Thymus (tissue), 11 donors: ENCODE measurements around the gene TMCC2. TPM values are rescaled to one million over a fixed set of nuclear protein-coding genes. Genes with fewer than 3 reads are reported as not detected.
A peak's percentile ranks its signal among the peaks of the same experiment; 100 is the strongest.

Experiments
- DNase-seq, 9 donors: peaks; one replicate each; pipeline ENCODE4 v3.0.0-alpha.2; 2013; ENCODE audit warnings: low spot score in 9 of 9, low read depth in 6 of 9, missing footprints in 1 of 9
- H3K27ac ChIP-seq, 2 donors: one replicate each; pipeline ENCODE4 v1.5.1; 2013; ENCODE audit warnings: control low read depth in 1 of 2, low read depth in 1 of 2, low read length in 1 of 2, mild to moderate bottlenecking in 1 of 2, moderate library complexity in 1 of 2
- H3K27me3 ChIP-seq, 2 donors: one replicate each; pipeline ENCODE4 v1.5.1; 2013; ENCODE audit warnings: low read length in 1 of 2; ENCODE audit not compliant: control insufficient read depth in 2 of 2, insufficient read depth in 1 of 2
- H3K36me3 ChIP-seq, 2 donors: one replicate each; pipeline ENCODE4 v1.5.1; 2013; ENCODE audit warnings: low read length in 1 of 2, mild to moderate bottlenecking in 1 of 2, moderate library complexity in 1 of 2; ENCODE audit not compliant: control insufficient read depth in 2 of 2, insufficient read depth in 2 of 2
- H3K4me1 ChIP-seq, 2 donors: one replicate each; pipeline ENCODE4 v1.5.1; 2013; ENCODE audit warnings: low read length in 2 of 2; ENCODE audit not compliant: control insufficient read depth in 2 of 2, insufficient read depth in 2 of 2
- H3K4me3 ChIP-seq, 2 donors: one replicate each; pipeline ENCODE4 v1.5.1; 2013; ENCODE audit warnings: low read length in 2 of 2, control low read depth in 1 of 2, mild to moderate bottlenecking in 1 of 2
- H3K9me3 ChIP-seq, 2 donors: one replicate each; pipeline ENCODE4 v1.5.1; 2013; ENCODE audit warnings: low read length in 1 of 2, mild to moderate bottlenecking in 1 of 2; ENCODE audit not compliant: control insufficient read depth in 2 of 2, insufficient read depth in 1 of 2
- WGBS: extraction: QIAGEN DNeasy Blood & Tissue Kit; methylation state at CpG from one replicate; pipeline ENCODE4 v1.1.7; 2013; 5-methylcytosine and 5-hydroxymethylcytosine counted together
- polyA plus RNA-seq: library from polyadenylated mRNA; stranded (reverse); fragments of 200-250 nt; gene quantifications from one replicate; pipeline ENCODE4 v1.2.3, GENCODE V29; 2013
- total RNA-seq: library from RNA; stranded (reverse); fragments of 120-200 nt; gene quantifications from one replicate; pipeline ENCODE4 v1.2.4, GENCODE V29; 2013
- donor health status: healthy.

Gene TMCC2
- total and polyA plus RNA-seq, 2 donors: 3.7 to 5.1 TPM

DNA sequence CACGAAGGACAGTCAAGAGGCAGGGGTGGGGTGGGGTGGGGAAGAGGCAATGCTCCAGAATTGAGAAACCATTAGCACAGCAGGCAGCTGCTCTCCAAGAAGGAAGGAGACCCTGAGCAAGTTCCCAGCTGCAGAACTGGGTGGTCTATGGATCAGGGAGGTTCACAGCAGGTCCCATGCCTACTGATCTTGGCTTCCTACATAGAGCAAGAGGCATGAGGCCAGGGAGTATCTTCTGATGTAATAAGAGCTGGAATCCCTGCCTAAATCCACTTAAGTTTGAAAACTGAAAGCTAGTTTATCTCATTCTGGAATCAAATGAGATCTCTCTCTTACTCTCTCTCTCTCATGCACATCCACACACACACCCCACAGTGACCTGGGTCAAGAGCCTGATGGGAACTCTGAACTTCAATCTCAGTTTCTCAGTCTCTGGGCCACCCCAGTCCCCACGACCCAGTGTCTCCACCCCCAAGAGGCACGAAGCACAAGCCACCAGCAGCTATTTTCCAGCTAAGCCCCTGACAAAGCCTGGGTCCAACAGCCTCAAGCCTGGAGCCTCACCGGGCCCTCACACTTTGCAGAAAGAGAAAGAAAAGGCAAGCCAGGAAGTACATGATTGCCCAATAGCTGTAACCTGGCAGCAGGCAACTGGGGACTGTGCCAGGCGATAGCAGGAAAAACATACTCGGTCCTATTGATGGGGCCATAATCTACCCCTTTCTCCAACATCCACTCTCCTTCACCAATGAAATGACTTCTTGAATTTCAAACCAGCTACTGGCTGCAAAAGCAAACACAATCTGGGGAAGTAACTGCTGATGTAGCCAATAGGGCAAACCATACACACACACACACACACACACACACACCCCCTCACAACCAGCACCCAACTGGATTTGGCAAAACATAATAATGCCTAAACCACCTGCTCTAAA, 91.6 kb downstream of the TMCC2 start:
- Histone ChIP-seq H3K36me3 (no peaks in the 10 kb centered on the region), H3K27ac (peak overlapping the region in 1 of 2 donors; percentile 17), H3K4me3 (peak overlapping the region; percentile 10 to 19), H3K27me3 (peaks cover 2 to 72% of the 10 kb centered on the region in 2 donors), H3K4me1 (peaks cover 8 to 34% of the 10 kb centered on the region in 2 donors), H3K9me3 (peaks cover 0 to 10% of the 10 kb centered on the region in 2 donors)
- peak in 1 of 9 donors; percentile 42 for DNase-seq
- 31% methylated on average over 6 of the region's 6 CpGs for WGBS

DNA sequence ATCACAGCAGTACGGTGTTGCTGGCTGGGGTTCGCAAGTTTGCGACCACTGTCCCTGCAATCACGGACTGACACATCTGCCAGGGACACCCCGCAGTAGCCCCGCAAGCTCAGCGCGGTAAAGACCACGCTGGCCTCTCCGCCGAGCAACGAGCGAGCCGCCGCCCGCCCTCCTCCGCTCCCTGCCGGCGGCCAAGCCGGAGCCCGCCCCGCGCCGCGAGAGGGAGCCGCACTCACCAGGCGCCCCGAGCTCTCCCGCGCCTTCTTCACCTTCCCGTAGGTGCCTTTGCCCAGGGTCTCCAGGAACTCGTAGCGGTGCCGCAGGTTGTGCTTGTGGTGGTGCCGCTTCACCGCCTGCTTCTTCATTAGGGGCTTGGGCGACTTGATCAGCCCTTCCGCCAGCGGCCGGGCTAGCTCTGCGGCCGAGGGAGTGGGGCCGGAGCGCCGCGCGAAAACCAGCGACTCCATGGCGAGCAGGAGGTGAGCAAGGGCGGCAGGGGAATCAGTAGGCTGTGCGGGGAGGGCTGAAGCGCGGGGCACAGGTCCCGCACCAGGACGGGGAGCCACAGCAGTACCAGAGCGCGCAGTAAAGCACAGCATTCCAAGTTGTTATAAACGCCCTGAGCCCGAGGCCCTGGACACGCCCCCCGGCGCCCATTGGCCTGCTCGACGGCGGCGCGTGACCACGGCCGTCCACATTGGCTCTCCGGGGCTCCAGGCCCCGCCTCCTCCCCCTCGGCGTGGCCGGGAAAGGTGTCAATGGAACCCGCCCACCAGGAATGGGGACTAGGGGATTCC, 93.6 kb downstream of the TMCC2 start, which contains the start of gene NUAK2:
NUAK2 (minus strand) TSS at position 584 of the 797 bp plus-strand sequence; CDS start at position 467, 117 bp downstream.
- Histone ChIP-seq H3K27me3 (peaks cover 2 to 89% of the 10 kb centered on the region in 2 donors), H3K36me3 (no peaks in the 10 kb centered on the region), H3K9me3 (peaks cover 0 to 10% of the 10 kb centered on the region in 2 donors), H3K4me3 (peak within 1 kb of the TSS; percentile 62 to 63), H3K4me1 (peaks cover 8 to 43% of the 10 kb centered on the region in 2 donors), H3K27ac (peak within 1 kb of the TSS in 1 of 2 donors; percentile 69)
- peak in 4 of 9 donors; percentile 34 to 80 (median 61) for DNase-seq
- WGBS: 1% methylated on average over 75 of the region's 75 CpGs

DNA sequence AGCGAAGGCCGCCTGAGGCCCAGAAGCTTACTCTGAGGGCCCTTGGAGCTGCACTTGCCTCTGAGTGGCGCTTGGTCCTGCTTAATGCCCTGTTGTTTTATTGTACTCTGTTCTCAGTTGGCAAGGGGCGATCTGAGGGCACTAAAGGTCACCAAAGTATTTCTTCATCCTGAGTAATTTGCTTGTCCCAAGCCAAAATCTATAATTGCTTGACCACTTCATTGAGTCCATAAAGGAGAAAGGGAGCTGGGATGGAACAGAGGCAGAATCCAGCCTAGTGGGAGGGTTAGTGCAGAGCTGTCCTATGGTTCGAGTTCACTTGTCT, 94.2 kb downstream of the TMCC2 start:
- Histone ChIP-seq H3K27ac (peak overlapping the region in 1 of 2 donors; percentile 19), H3K4me1 (peaks cover 8 to 39% of the 10 kb centered on the region in 2 donors), H3K9me3 (peaks cover 0 to 10% of the 10 kb centered on the region in 2 donors), H3K27me3 (peaks cover 2 to 94% of the 10 kb centered on the region in 2 donors), H3K36me3 (no peaks in the 10 kb centered on the region), H3K4me3 (peak overlapping the region in 1 of 2 donors; percentile 63)
- DNase-seq: no peak
- WGBS: 54% methylated on average over 5 of the region's 5 CpGs

Other genes starting within 250 kb of the TMCC2 start
- 0.28 TPM for gene CNTN2, start 184.7 kb upstream of the TMCC2 start, total RNA-seq
- gene CNTN2, start 184.7 kb upstream of the TMCC2 start, polyA plus RNA-seq: 0.27 TPM
- 1.7 TPM for gene TMEM81, start 143.5 kb upstream of the TMCC2 start, total RNA-seq
- gene TMEM81, start 143.5 kb upstream of the TMCC2 start, polyA plus RNA-seq: 4.6 TPM
- 15.2 TPM for gene RBBP5, start 106.0 kb upstream of the TMCC2 start, total RNA-seq
- gene RBBP5, start 106.0 kb upstream of the TMCC2 start, polyA plus RNA-seq: 7.8 TPM
- 5.4 TPM for gene DSTYK, start 16.2 kb upstream of the TMCC2 start, total RNA-seq
- gene DSTYK, start 16.2 kb upstream of the TMCC2 start, polyA plus RNA-seq: 6.3 TPM
- gene NUAK2, start 93.8 kb downstream of the TMCC2 start, total RNA-seq: 2.1 TPM
- gene NUAK2, start 93.8 kb downstream of the TMCC2 start, polyA plus RNA-seq: 4.0 TPM
- 0.19 TPM for gene KLHDC8A, start 129.0 kb downstream of the TMCC2 start, total RNA-seq
- gene KLHDC8A, start 129.0 kb downstream of the TMCC2 start, polyA plus RNA-seq: 0.50 TPM
- gene LEMD1, start 194.1 kb downstream of the TMCC2 start, total RNA-seq: 0.24 TPM
- gene LEMD1, start 194.1 kb downstream of the TMCC2 start, polyA plus RNA-seq: 0.66 TPM
- gene BLACAT1, start 228.1 kb downstream of the TMCC2 start, total RNA-seq: 0.05 TPM
- 0.14 TPM for gene BLACAT1, start 228.1 kb downstream of the TMCC2 start, polyA plus RNA-seq